ENCODE measurements around the gene IGSF21. TPM values are rescaled to one million over a fixed set of nuclear protein-coding genes. Genes with fewer than 3 reads are reported as not detected.

Gene IGSF21
- total RNA-seq, 4 donors from 2014 or later = 0.68 to 3.5 (median 1.3) TPM

DNA sequence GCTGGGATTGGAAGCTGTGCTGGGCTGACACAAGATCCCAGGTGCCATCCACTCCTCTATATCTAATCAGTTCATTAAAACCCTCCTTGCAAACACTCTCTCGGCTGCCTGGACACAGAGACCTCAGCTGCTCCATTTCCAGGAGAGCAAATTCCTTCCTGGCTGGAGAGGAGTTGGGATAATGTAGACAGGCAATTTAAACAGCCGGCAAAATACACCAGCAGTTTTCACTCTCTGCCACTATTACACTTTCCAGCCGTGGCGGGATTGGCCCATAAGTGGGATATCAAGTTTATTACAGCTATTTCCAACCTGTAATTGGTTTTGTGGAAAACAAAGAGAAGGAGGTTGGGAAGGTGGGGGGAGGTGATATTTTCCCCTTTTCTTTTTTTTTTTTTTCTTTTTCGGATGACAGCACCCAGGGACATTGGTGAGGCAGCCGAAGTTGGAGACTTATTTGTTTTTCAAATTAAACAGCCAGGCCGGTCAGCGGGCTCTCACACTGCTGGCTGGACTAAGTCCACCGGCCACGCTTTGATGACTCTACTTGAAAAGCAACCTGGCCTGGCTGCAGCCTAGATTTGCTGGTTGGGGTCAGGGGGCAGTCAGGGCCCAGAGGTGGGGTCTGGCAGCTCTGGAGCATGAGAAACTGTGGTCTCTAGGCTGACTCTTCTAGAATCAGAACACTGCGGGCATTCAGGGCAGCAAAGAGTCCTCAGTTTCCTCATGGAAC, 177.4 kb downstream of the IGSF21 start:
- no peak for DNase-seq (ENCODE audit: low spot score in 2 of 2)
- H3K4me1 ChIP-seq = no peaks in the 10 kb centered on the region
- TF ChIP-seq EP300 (IDR thresholded peaks at IDR 0.05) (no peak), POLR2A (IDR thresholded peaks at IDR 0.05) (no peak)
- TF ChIP-seq, protein P1, sequence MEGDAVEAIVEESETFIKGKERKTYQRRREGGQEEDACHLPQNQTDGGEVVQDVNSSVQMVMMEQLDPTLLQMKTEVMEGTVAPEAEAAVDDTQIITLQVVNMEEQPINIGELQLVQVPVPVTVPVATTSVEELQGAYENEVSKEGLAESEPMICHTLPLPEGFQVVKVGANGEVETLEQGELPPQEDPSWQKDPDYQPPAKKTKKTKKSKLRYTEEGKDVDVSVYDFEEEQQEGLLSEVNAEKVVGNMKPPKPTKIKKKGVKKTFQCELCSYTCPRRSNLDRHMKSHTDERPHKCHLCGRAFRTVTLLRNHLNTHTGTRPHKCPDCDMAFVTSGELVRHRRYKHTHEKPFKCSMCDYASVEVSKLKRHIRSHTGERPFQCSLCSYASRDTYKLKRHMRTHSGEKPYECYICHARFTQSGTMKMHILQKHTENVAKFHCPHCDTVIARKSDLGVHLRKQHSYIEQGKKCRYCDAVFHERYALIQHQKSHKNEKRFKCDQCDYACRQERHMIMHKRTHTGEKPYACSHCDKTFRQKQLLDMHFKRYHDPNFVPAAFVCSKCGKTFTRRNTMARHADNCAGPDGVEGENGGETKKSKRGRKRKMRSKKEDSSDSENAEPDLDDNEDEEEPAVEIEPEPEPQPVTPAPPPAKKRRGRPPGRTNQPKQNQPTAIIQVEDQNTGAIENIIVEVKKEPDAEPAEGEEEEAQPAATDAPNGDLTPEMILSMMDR (IDR thresholded peaks at IDR 0.05) = no peak
- no peaks in the 10 kb centered on the region for H3K36me3 ChIP-seq
- peaks cover 73% of the 10 kb centered on the region for H3K27me3 ChIP-seq
- H3K4me3 ChIP-seq = no peak overlapping the region
- no peaks in the 10 kb centered on the region for H3K9me3 ChIP-seq
- H3K27ac ChIP-seq = no peak overlapping the region
- WGBS = 40% methylated on average over 11 of the region's 11 CpGs

DNA sequence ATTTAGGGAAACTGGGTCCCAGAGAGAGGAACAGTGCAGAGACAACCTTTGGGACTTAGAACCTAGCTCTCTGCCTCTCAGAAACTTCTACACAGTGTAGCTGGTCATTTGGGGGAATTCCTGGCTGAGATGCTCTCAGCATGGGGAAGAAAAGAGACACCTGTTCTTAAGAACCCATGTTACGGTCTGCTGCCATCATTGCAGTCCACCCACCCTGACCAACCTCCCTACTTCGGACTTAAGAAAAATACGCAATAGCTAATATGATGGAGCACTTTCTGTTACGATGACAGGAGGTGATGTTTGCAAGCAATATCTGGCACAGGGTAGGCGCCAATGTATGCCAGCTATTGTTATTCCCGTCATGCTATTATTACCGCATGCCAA, 177.9 kb downstream of the IGSF21 start:
- Histone ChIP-seq H3K9me3 (no peaks in the 10 kb centered on the region), H3K36me3 (no peaks in the 10 kb centered on the region), H3K27me3 (peaks cover 73% of the 10 kb centered on the region), H3K4me3 (no peak overlapping the region), H3K4me1 (no peaks in the 10 kb centered on the region), H3K27ac (no peak overlapping the region)
- DNase-seq (ENCODE audit: low spot score in 2 of 2) = no peak
- TF ChIP-seq EP300 (IDR thresholded peaks at IDR 0.05) (no peak), POLR2AphosphoS5 (IDR thresholded peaks at IDR 0.05) (no peak), POLR2A (IDR thresholded peaks at IDR 0.05) (no peak)
- TF ChIP-seq, protein P1 (IDR thresholded peaks at IDR 0.05) = no peak
- WGBS = 88% methylated on average over 7 of the region's 7 CpGs

DNA sequence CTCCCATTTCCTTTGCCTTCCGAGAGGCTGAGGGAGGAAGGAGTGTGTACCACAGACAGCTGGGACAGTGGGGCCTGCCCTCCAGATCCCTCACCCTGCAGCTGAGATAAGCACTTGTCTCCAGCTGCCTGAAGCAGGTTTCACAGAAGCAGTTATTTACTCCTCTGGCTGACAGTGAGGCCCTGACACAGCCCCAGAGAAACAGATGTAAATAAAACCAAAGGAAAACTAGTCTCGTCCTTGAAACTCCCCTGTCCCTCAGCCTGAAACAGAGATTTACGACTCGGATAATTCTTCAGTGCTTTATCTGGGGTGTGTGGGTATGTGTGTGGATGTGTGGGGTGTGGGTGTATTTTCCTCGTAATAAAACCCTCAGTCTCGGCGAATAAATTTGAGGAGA, 181.1 kb downstream of the IGSF21 start:
- no peak overlapping the region for H3K4me3 ChIP-seq
- WGBS = 27% methylated on average over 6 of the region's 7 CpGs
- no peaks in the 10 kb centered on the region for H3K4me1 ChIP-seq
- H3K27me3 ChIP-seq = peaks cover 72% of the 10 kb centered on the region
- no peaks in the 10 kb centered on the region for H3K9me3 ChIP-seq
- no peak for DNase-seq (ENCODE audit: low spot score in 2 of 2)
- H3K36me3 ChIP-seq = no peaks in the 10 kb centered on the region
- no peak overlapping the region for H3K27ac ChIP-seq
- no peak for TF ChIP-seq POLR2A (IDR thresholded peaks at IDR 0.05)
- TF ChIP-seq POLR2AphosphoS5 (IDR thresholded peaks at IDR 0.05) = no peak
- no peak for TF ChIP-seq EP300 (IDR thresholded peaks at IDR 0.05)
- TF ChIP-seq, protein P1 (IDR thresholded peaks at IDR 0.05) = no peak

DNA sequence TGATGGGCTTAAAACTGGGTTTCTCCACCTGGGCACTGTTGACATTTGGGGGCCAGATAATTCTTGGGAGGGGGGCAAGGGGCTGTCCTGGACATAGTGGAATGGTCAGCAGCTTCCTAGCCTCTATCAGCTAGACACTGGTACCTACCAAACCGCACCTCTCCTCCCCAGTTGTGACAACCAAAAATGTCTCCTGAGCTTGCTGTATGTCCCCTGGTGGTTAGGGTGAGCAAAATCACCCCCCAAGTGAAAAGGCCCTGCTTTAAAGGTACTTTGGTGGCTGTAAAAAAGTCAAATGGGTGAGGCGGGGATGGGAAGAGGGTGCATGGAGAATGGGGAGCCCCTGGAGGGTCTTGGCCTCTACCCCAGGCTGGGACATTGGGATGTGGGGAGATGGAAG, 182.0 kb downstream of the IGSF21 start:
- H3K4me1 ChIP-seq = no peaks in the 10 kb centered on the region
- WGBS = 77% methylated on average over 2 of the region's 2 CpGs
- no peak for DNase-seq (ENCODE audit: low spot score in 2 of 2)
- H3K4me3 ChIP-seq = no peak overlapping the region
- H3K27me3 ChIP-seq = peaks cover 66% of the 10 kb centered on the region
- no peaks in the 10 kb centered on the region for H3K36me3 ChIP-seq
- no peak overlapping the region for H3K27ac ChIP-seq
- TF ChIP-seq EP300 (IDR thresholded peaks at IDR 0.05) (no peak), POLR2A (IDR thresholded peaks at IDR 0.05) (no peak), POLR2AphosphoS5 (IDR thresholded peaks at IDR 0.05) (no peak)
- TF ChIP-seq, protein P1 (IDR thresholded peaks at IDR 0.05) = no peak
- H3K9me3 ChIP-seq = no peaks in the 10 kb centered on the region

DNA sequence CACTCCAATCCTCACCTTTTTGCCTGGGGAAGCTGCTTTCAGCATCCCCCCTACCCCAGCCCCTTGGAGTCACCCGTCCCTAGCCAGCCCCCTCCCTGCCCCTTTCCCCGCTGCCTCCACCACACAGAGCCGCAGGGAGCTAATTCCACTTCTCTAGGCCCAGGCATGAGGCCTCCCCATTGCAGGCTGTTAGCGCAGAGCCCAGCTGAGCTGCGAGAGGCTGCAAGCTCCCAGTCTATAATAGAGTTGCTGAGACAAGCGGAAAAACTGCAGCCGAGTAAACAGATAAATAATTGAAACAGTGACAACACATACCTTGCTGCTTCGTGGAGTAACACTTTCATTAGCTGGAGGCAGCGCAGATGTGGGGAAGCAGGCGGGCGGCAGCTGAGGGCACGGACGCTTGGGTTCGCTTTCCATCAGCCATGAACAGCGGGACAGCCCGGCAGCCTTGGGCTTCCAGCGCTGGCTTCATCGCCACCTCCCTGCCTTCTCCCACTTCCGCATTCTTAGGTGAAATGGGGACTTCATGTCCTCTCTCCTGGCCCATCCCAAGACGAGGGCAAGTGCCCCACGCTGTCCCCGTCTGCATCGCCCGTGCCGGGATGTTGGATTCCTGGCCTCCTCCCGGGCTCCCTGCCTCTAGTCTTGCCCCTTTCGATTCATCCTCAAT, 183.3 kb downstream of the IGSF21 start:
- Histone ChIP-seq H3K36me3 (no peaks in the 10 kb centered on the region), H3K4me1 (no peaks in the 10 kb centered on the region), H3K27me3 (peaks cover 66% of the 10 kb centered on the region), H3K4me3 (no peak overlapping the region), H3K27ac (no peak overlapping the region), H3K9me3 (no peaks in the 10 kb centered on the region)
- WGBS = 55% methylated on average over 27 of the region's 27 CpGs
- no peak for DNase-seq (ENCODE audit: low spot score in 2 of 2)
- TF ChIP-seq POLR2A (IDR thresholded peaks at IDR 0.05) (no peak), POLR2AphosphoS5 (IDR thresholded peaks at IDR 0.05) (no peak), EP300 (IDR thresholded peaks at IDR 0.05) (no peak)
- TF ChIP-seq, protein P1 (IDR thresholded peaks at IDR 0.05) = no peak

Measured in suprapubic skin (tissue), 4 donors.